Caki2 (cell line): ENCODE data around the gene OR2J3. TPM values are rescaled to one million over a fixed set of nuclear protein-coding genes. Genes with fewer than 3 reads are reported as not detected.
"Not testable (repeated sequence)": the region's sequence is repeated elsewhere in the genome, so short reads cannot be mapped to it uniquely, and the experiment has no call there.

Experiments
- DNase-seq: peaks from one replicate; pipeline ENCODE4 v3.0.0-alpha.2; 2015; ENCODE audit warnings: low read depth
- in situ Hi-C: cut with HindIII; loops from 2 replicates; pipeline ENCODE4 v1.10.0; 2016; ENCODE audit warnings: low sequenced_read_pairs, low pct_unique_long_range_greater_than_20kb, mixed read lengths
- total RNA-seq: library from RNA; depleted of rRNA; stranded (reverse); fragments of >200 nt; shearing (Covaris generic); gene quantifications from 2 replicates; pipeline ENCODE4 v1.2.3, GENCODE V29; 2014; ENCODE audit warnings: low replicate concordance; rRNA removed

Gene OR2J3
- total RNA-seq = not detected in 2 replicates

- in situ Hi-C loops = no loop called here
- no peak for DNase-seq
Observed at GRCh38 chr6:29107758-29108157, at the start of gene OR2J3. TSS of gene OR2J3 (plus strand) at chr6:29108058. CDS start at chr6:29111891, 3,833 bp downstream.

DNA sequence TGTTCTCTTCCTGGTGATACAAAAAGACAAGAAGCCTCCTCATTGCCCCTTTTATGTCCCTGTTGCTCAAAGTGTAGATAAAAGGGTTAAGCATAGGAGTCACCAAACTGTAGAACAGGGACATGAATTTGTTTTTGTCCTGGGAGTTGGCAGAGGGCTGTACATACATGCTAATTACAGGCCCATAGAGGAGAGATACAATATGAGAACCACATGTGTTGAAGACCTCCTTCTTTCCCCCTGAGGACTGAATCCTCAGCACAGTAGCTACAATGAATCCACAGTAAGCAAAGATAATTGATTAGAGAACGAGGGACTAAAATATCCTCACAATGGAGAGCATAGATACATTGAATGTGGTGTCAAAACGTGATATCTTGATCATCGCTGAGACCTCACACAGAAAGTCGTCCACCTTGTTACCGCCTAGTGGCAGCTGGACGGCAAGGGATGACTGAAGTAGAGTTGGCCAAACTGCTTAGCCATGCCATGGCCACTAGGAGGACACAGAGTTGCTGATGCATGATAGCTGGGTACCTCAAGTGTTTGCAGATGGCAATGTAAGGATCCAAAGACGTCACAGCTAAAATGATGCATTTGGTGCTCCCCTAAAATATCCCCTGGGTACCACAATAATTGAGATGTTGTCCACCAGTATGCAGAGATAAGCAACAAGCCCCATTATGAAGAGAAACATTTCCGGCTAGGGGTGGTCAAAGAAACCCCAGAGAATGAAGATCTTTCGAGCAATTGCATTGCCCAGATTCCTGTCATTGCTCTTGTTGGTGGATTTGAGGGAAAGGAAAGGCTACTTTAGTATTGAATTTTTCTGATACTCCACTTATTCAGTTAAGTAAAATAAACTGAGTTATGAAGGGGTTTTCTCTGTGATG, 35.8 kb upstream of the OR2J3 start:
- peak; percentile 12 for DNase-seq
- in situ Hi-C loops = no loop called here

DNA sequence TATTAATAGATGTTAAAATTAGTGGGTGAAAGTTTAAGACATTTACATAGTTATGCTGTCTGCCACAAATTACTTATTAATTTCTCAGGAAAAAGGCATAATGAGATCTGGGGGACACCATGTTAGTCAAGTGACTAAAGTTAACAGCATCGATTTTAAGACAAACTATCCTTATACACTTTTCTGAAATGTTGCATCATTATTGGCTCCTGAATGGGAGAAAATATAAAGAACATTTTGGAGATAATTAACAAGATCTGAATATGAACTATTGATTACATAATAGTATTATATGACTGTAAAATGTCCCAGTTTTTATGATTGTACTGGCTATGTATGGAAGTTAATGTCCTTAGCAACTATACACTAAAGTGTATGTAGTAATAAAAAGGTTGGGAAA, 28.7 kb upstream of the OR2J3 start:
- DNase-seq = no peak
- in situ Hi-C loops = no loop called here

DNA sequence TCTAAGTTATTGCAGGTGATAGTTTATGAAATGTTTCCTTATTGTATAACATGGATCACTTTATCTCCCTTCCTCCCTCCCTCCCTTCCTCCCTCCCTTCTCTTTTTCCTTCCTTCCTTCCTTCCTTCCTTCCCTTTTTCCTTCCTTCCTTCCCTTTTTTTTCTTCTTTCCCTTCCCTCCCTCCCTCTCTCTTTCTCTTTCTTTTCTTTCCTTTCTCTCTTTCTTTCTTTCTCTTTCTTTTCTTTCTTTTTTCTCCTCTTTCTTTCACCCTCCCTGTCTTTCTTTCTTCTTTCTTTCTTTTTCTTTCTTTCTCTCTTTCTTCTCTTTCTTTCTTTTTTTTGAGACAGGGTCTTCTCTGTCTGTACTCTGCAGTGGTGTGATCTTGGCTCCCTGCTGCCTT, 26.5 kb upstream of the OR2J3 start:
- in situ Hi-C loops = no loop called here
- no peak for DNase-seq

GRCh38 chr6:29082457-29082856, 25.4 kb upstream of the OR2J3 start:
- no peak for DNase-seq
- in situ Hi-C loops = no loop called here

GRCh38 chr6:29087213-29087612, 20.6 kb upstream of the OR2J3 start, which contains the start of gene OR2B3:
TSS of gene OR2B3 (minus strand) at chr6:29087313. CDS start at chr6:29087248, 65 bp downstream.
- in situ Hi-C loops = no loop called here
- DNase-seq = no peak

- DNase-seq = no peak
- in situ Hi-C loops = no loop called here
Observed at GRCh38 chr6:29092957-29093356, 14.9 kb upstream of the OR2J3 start.

DNA sequence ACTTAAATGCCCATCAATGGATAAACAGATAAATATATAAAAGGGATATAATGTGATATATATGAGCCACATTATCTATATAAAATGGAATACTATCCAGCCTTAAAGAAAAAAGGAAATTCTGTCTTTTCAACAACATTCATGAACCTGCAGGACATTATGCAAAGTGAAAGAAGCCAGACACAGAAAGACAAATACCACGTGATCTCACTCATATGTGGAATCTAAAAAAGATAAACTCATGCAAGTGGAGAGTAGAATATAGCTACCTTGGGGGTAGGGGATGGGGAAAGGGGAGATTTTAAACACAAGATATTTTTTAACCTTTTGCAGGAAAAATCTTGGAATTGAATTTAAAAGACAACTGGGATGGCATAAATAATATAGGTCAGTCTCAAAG, 10.1 kb upstream of the OR2J3 start:
- no peak for DNase-seq
- in situ Hi-C loops = no loop called here

DNA sequence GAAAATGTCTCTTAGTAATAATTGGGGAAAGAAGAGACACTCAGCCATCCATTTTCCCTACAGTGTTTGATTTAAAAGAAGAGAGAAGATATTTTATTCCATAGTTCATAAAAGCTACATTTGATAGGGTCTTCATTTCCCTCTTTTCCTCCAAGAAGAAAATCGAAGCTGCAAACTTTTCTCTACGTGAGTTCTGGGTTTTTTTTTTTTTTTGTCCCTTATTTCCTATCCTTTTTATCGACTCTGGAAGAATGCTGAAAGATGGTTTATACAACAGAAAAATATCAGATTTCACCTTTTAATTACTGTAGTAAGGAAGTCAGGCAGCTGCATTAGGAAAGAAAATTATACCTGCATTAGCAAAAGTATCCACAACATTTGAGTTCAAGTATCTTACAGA, 8.7 kb upstream of the OR2J3 start, which contains the start of gene OR2J1:
OR2J1 (plus strand) TSS at position 301 of the 400 bp plus-strand sequence. CDS start 1,453 bp downstream, outside the sequence.
- in situ Hi-C loops = no loop called here
- DNase-seq = no peak

DNA sequence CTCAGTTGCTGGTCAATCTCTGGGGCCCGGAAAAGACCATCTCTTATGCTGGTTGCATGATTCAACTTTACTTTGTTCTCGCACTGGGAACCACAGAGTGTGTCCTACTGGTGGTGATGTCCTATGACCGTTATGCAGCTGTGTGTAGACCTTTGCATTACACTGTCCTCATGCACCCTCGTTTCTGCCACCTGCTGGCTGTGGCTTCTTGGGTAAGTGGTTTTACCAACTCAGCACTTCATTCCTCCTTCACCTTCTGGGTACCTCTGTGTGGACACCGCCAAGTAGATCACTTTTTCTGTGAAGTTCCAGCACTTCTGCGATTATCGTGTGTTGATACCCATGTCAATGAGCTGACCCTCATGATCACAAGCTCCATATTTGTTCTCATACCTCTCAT, 4.3 kb downstream of the OR2J3 start:
- in situ Hi-C loops = no loop called here
- no peak for DNase-seq

GRCh38 chr6:29114964-29115363, 7.1 kb downstream of the OR2J3 start:
- in situ Hi-C loops, DNase-seq: not testable (repeated sequence)

GRCh38 chr6:29129326-29130012, 21.6 kb downstream of the OR2J3 start:
- in situ Hi-C loops = no loop called here
- no peak for DNase-seq

GRCh38 chr6:29130644-29131043, 22.8 kb downstream of the OR2J3 start:
- in situ Hi-C loops = no loop called here
- DNase-seq = no peak

GRCh38 chr6:29131691-29132090, 23.8 kb downstream of the OR2J3 start:
- in situ Hi-C loops = no loop called here
- no peak for DNase-seq

DNA sequence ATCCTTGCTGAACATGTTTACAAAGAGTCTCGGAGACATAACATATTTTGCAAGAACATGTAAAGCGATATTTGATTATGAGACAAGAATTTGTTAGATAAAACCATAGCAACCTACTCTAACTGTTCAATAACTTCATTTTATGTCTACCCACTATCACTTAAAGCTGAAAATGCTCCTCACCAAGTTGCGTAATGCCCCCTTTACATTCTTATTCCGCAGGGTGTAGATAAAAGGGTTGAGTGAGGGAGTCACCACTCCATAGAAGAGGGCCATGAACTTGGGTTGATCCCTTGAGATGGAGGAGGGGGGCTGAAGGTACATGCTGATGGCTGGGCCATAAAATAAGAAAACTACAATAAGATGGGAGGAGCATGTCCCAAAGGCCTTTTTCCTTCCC, 29.9 kb downstream of the OR2J3 start:
- in situ Hi-C loops = no loop called here
- no peak for DNase-seq

DNA sequence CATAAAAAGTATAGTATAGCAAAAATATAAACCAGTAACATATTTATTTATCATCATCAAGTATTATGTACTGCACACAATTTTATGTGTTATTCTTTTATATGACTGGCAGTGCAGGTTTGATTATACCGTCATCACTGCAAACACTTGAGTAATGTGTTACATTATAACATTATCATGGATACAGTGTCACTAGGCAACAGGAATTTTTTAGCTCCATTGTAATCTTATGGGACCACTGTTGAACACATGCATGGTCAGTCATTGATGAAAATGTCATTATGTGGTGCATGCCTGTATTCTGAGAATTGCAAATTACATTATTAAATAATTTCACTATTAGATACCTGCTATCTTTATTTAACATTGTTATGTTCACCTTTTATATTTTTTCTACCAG, 33.7 kb downstream of the OR2J3 start:
- no peak for DNase-seq
- in situ Hi-C loops = no loop called here

DNA sequence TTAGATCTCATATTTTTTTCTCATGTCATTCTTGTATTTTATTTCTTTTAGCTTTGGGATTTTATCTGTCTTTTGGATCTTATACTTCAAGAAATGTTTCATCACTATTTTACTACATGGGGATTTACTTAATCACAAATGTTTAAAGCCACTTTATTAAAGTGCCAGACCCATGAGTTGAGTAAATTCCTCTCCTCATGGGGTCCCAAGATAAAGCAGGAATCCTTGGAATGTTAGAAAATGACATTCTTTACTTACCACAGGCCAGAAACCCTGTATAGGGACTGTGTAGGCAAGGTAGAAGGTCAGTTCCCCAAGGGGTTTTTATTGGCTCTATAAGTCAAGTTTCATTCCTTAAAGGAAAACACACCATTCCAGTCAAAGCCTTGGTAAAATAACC, 34.5 kb downstream of the OR2J3 start:
- DNase-seq = no peak
- in situ Hi-C loops = no loop called here

DNA sequence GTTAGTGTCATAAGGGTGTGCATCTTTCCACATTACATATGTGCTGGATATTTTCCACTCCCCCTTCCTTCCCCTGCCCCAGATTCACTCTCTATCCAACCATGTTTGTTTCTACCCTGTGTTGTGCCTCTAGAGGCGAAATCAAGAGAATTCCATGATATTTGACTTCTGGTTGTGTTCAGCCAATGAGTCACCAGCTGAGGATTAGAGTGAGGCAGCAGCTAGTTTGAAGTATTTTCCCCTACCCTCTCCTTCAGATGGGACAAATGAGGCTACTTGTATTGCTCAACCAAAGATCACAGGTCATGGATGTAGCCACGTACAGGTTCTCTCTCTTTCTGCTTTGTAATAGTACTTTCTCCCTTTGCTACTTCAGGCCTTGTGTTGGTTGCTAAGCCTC, 38.3 kb downstream of the OR2J3 start:
- no peak for DNase-seq
- in situ Hi-C loops = no loop called here

- in situ Hi-C loops = no loop called here
Observed at GRCh38 chr6:29147074-29147473, 39.2 kb downstream of the OR2J3 start.

More at GRCh38 chr6:29147074-29147473, 39.2 kb downstream of the OR2J3 start:
- DNase-seq = no peak
